ENCODE results near the gene UBE3B.

DNA sequence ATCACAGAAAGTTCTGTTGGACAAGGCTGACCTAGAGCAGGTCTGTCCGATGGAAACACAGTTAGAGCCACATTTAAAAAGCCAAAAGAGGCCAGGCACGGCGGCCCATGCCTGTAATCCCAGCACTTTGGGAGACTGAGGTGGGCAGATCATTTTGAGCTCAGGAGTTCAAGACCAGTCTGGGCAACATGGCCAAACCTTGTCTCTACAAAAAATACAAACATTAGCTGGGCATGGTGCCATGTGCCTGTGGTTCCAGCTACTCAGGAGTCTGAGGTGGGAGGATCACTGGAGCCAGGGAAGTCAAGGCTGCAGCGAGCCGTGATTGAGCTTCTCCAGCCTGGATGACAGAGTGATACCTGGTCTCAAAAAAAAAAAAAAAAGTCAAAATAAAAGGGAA, 14.9 kb downstream of the UBE3B start:
- TF ChIP-seq, protein P1, sequence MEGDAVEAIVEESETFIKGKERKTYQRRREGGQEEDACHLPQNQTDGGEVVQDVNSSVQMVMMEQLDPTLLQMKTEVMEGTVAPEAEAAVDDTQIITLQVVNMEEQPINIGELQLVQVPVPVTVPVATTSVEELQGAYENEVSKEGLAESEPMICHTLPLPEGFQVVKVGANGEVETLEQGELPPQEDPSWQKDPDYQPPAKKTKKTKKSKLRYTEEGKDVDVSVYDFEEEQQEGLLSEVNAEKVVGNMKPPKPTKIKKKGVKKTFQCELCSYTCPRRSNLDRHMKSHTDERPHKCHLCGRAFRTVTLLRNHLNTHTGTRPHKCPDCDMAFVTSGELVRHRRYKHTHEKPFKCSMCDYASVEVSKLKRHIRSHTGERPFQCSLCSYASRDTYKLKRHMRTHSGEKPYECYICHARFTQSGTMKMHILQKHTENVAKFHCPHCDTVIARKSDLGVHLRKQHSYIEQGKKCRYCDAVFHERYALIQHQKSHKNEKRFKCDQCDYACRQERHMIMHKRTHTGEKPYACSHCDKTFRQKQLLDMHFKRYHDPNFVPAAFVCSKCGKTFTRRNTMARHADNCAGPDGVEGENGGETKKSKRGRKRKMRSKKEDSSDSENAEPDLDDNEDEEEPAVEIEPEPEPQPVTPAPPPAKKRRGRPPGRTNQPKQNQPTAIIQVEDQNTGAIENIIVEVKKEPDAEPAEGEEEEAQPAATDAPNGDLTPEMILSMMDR (IDR thresholded peaks at IDR 0.05): no peak
- TF ChIP-seq POLR2A (IDR thresholded peaks at IDR 0.05): no peak
